SK-N-SH treated with all-trans-retinoic acid at 6 μM for 48 hours (cell line): ENCODE measurements around the gene ZBTB3.

Experiments used
- ATAC-seq: fragments of 200-7000 bp; cut with Tn5 transposase; 3 replicates; pipeline ENCODE4 v1.9.1; 2020; ENCODE audit warnings: mild to moderate bottlenecking, moderate library complexity
- ARNTL ChIP-seq: fragments of 450-650 bp; formaldehyde crosslinking; IDR thresholded peaks from 2 replicates; pipeline ENCODE4 v1.5.0; 2020; ENCODE audit warnings: low read depth, mild to moderate bottlenecking, moderate library complexity, borderline replicate concordance
- BACH2 ChIP-seq: fragments of 250-450 bp; sonication (Bioruptor Pico); IDR thresholded peaks from 2 replicates; pipeline ENCODE4 v1.9.0; 2021; ENCODE audit warnings: mild to moderate bottlenecking, borderline replicate concordance
- CREB5 ChIP-seq: fragments of 250-450 bp; sonication (Bioruptor Pico); IDR thresholded peaks from 2 replicates; pipeline ENCODE4 v1.5.1; 2020; ENCODE audit warnings: low read depth, mild to moderate bottlenecking, moderate library complexity
- CSDC2 ChIP-seq: fragments of 250-450 bp; sonication (Bioruptor Pico); IDR thresholded peaks from 2 replicates; pipeline ENCODE4 v1.5.0; 2020; ENCODE audit warnings: mild to moderate bottlenecking, moderate library complexity
- ESRRG ChIP-seq: fragments of 250-450 bp; sonication (Bioruptor Pico); IDR thresholded peaks from 2 replicates; pipeline ENCODE4 v1.6.1; 2021; ENCODE audit warnings: mild to moderate bottlenecking
- GLIS3 ChIP-seq: fragments of 250-450 bp; sonication (Bioruptor Pico); IDR thresholded peaks from 2 replicates; pipeline ENCODE4 v1.5.0; 2020; ENCODE audit warnings: mild to moderate bottlenecking, moderate library complexity
- ISL1 ChIP-seq: fragments of 250-450 bp; sonication (Bioruptor Pico); IDR thresholded peaks from 2 replicates; pipeline ENCODE4 v2.1.2; 2022; ENCODE audit warnings: mild to moderate bottlenecking, moderate library complexity
- POU6F1 ChIP-seq: fragments of 250-450 bp; sonication (Bioruptor Pico); IDR thresholded peaks from 2 replicates; pipeline ENCODE4 v1.8.0; 2021; ENCODE audit warnings: low read depth, mild to moderate bottlenecking, moderate library complexity, borderline replicate concordance
- PPARA ChIP-seq: fragments of 250-450 bp; sonication (Bioruptor Pico); IDR thresholded peaks from 2 replicates; pipeline ENCODE4 v1.5.0; 2020; ENCODE audit warnings: mild to moderate bottlenecking, borderline replicate concordance
- RARB ChIP-seq: fragments of 250-450 bp; sonication (Bioruptor Pico); IDR thresholded peaks from 2 replicates; pipeline ENCODE4 v1.8.0; 2021; ENCODE audit warnings: mild to moderate bottlenecking, moderate library complexity
- SNAI2 ChIP-seq: fragments of 250-450 bp; sonication (Bioruptor Pico); IDR thresholded peaks from 2 replicates; pipeline ENCODE4 v1.5.0; 2020; ENCODE audit warnings: mild to moderate bottlenecking, moderate library complexity
- TCF4 ChIP-seq: fragments of 250-450 bp; sonication (Bioruptor Pico); IDR thresholded peaks from 2 replicates; pipeline ENCODE4 v1.8.0; 2021; ENCODE audit warnings: mild to moderate bottlenecking, moderate library complexity, borderline replicate concordance
- TOX ChIP-seq: fragments of 250-450 bp; sonication (Bioruptor Pico); IDR thresholded peaks from 2 replicates; pipeline ENCODE4 v1.8.0; 2021; ENCODE audit warnings: mild to moderate bottlenecking, moderate library complexity, borderline replicate concordance
- TSHZ2 ChIP-seq: fragments of 250-450 bp; sonication (Bioruptor Pico); IDR thresholded peaks from 2 replicates; pipeline ENCODE4 v1.5.0; 2020; ENCODE audit warnings: mild to moderate bottlenecking, moderate library complexity
- ZC3H10 ChIP-seq: fragments of 250-450 bp; sonication (Bioruptor Pico); IDR thresholded peaks from 2 replicates; pipeline ENCODE4 v1.5.1; 2021; ENCODE audit warnings: mild to moderate bottlenecking, moderate library complexity
- ZFP3 ChIP-seq: fragments of 250-450 bp; sonication (Bioruptor Pico); IDR thresholded peaks from 2 replicates; pipeline ENCODE4 v1.5.0; 2020; ENCODE audit warnings: mild to moderate bottlenecking, moderate library complexity
- ZFP30 ChIP-seq: fragments of 450-650 bp; formaldehyde crosslinking; IDR thresholded peaks from 2 replicates; pipeline ENCODE4 v1.5.0; 2022; ENCODE audit warnings: mild to moderate bottlenecking, moderate library complexity
- ZNF565 ChIP-seq: fragments of 450-650 bp; formaldehyde crosslinking; conservative IDR thresholded peaks from 2 replicates; pipeline ENCODE4 v1.5.0; 2020; ENCODE audit warnings: low read depth, mild to moderate bottlenecking, moderate library complexity
- ZNF8 ChIP-seq: fragments of 450-650 bp; formaldehyde crosslinking; IDR thresholded peaks from 2 replicates; pipeline ENCODE4 v1.5.0; 2020; ENCODE audit warnings: mild to moderate bottlenecking, moderate library complexity
- TF ChIP-seq, protein P1 (sequence below): fragments of 250-450 bp; sonication (Bioruptor Pico); IDR thresholded peaks from 2 replicates; pipeline ENCODE4 v1.8.0; 2020; ENCODE audit warnings: mild to moderate bottlenecking, moderate library complexity, borderline replicate concordance
- TF ChIP-seq, protein P2 (sequence below): fragments of 250-450 bp; sonication (Bioruptor Pico); IDR thresholded peaks from 2 replicates; pipeline ENCODE4 v1.5.1; 2021; ENCODE audit warnings: mild to moderate bottlenecking, moderate library complexity

Gene ZBTB3

GRCh38 chr11:62788991-62789390, 35.0 kb upstream of the ZBTB3 start:
- no peak for TF ChIP-seq POU6F1 (CRISPR knock-in tag)
- no peak for TF ChIP-seq GLIS3 (CRISPR knock-in tag)
- TF ChIP-seq TOX (CRISPR knock-in tag), result no peak
- no peak for TF ChIP-seq ZC3H10 (CRISPR knock-in tag)
- TF ChIP-seq ZFP3 (CRISPR knock-in tag), result no peak
- no peak for TF ChIP-seq RARB (CRISPR knock-in tag)
- no peak for TF ChIP-seq ZNF565 (CRISPR knock-in tag)
- no peak for TF ChIP-seq ARNTL
- TF ChIP-seq BACH2 (CRISPR knock-in tag), result no peak
- ATAC-seq, result no peak

DNA sequence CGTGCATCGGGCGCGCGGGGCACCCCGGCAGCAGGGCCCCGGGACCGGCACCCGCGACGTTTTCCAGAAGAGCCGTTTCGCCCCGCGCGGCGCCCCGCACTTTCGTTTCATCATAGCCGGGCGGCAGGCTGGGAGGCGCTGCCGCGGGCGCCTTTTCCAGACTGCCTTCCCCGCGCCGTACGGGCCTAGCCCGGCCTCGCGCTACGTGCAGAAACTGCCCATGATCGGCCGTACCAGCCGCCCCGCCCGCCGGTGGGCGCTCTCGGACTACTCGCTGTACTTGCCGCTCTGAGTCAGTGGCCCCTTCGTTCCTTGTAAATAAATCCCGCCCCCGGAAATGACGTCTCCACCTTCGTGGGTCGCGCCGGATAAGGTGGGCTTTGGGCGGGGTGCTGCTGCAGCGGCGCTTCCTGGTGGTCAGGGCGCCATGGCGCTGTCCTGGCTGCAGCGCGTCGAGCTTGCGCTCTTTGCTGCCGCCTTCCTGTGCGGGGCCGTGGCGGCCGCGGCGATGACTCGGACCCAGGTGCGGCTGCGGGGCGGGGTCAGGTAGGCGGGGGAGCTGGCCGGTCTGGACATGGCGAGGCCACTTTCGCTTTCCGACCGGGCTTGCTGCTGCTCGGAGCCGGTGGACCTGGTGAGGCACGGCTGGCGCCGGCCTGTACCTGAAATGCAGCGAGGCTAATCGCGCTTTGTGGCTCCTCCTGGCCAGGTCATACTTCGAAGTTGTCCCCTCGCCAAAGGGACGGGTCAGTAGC, 33.2 kb upstream of the ZBTB3 start, which contains the start of gene TMEM179B:
TMEM179B (plus strand) TSS at position 398 of the 755 bp plus-strand sequence; CDS start at position 428, 30 bp downstream.
- ATAC-seq, result peak; percentile 73
- TF ChIP-seq ESRRG (CRISPR knock-in tag) (no peak), ZFP3 (CRISPR knock-in tag) (peak; percentile 43; the same call in 1 of the 2 replicates), CSDC2 (CRISPR knock-in tag) (0 out of 2 replicates have a peak, but pooled peaks have one; percentile 41)

- TF ChIP-seq GLIS3 (CRISPR knock-in tag) (0 out of 2 replicates have a peak, but pooled peaks have one; percentile 5), ZC3H10 (CRISPR knock-in tag) (no peak), ZNF565 (CRISPR knock-in tag) (no peak), ESRRG (CRISPR knock-in tag) (no peak)
- ATAC-seq, result peak; percentile 74
These were observed 32.5 kb upstream of the ZBTB3 start for GRCh38 chr11:62786318-62787004.

- TF ChIP-seq SNAI2 (CRISPR knock-in tag), result no peak
- no peak for TF ChIP-seq TSHZ2
- no peak for TF ChIP-seq ZFP3 (CRISPR knock-in tag)
- TF ChIP-seq ZFP30 (CRISPR knock-in tag), result no peak
- no peak for TF ChIP-seq TOX (CRISPR knock-in tag)
- TF ChIP-seq ZNF8 (CRISPR knock-in tag), result no peak
- no peak for TF ChIP-seq CREB5 (CRISPR knock-in tag)
- TF ChIP-seq, protein P1, sequence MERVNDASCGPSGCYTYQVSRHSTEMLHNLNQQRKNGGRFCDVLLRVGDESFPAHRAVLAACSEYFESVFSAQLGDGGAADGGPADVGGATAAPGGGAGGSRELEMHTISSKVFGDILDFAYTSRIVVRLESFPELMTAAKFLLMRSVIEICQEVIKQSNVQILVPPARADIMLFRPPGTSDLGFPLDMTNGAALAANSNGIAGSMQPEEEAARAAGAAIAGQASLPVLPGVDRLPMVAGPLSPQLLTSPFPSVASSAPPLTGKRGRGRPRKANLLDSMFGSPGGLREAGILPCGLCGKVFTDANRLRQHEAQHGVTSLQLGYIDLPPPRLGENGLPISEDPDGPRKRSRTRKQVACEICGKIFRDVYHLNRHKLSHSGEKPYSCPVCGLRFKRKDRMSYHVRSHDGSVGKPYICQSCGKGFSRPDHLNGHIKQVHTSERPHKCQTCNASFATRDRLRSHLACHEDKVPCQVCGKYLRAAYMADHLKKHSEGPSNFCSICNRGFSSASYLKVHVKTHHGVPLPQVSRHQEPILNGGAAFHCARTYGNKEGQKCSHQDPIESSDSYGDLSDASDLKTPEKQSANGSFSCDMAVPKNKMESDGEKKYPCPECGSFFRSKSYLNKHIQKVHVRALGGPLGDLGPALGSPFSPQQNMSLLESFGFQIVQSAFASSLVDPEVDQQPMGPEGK (CRISPR knock-in tag), result no peak
- TF ChIP-seq PPARA (CRISPR knock-in tag), result no peak
- no peak for TF ChIP-seq CSDC2 (CRISPR knock-in tag)
- TF ChIP-seq ISL1 (CRISPR knock-in tag), result no peak
- TF ChIP-seq, protein P2, sequence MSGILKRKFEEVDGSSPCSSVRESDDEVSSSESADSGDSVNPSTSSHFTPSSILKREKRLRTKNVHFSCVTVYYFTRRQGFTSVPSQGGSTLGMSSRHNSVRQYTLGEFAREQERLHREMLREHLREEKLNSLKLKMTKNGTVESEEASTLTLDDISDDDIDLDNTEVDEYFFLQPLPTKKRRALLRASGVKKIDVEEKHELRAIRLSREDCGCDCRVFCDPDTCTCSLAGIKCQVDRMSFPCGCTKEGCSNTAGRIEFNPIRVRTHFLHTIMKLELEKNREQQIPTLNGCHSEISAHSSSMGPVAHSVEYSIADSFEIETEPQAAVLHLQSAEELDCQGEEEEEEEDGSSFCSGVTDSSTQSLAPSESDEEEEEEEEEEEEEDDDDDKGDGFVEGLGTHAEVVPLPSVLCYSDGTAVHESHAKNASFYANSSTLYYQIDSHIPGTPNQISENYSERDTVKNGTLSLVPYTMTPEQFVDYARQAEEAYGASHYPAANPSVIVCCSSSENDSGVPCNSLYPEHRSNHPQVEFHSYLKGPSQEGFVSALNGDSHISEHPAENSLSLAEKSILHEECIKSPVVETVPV, result no peak
- no peak for TF ChIP-seq POU6F1 (CRISPR knock-in tag)
- no peak for TF ChIP-seq TCF4 (CRISPR knock-in tag)
- TF ChIP-seq ZC3H10 (CRISPR knock-in tag), result no peak
- TF ChIP-seq BACH2 (CRISPR knock-in tag), result no peak
- TF ChIP-seq ESRRG (CRISPR knock-in tag), result no peak
- TF ChIP-seq RARB (CRISPR knock-in tag), result no peak
- no peak for TF ChIP-seq ARNTL
- no peak for TF ChIP-seq ZNF565 (CRISPR knock-in tag)
- no peak for ATAC-seq
These were observed 28.8 kb upstream of the ZBTB3 start for GRCh38 chr11:62782753-62783152.
